M059J (cell line): Measurements from ENCODE around the gene ZBTB7A. TPM values are rescaled to one million over a fixed set of nuclear protein-coding genes. Genes with fewer than 3 reads are reported as not detected.

Source experiments
- DNase-seq: peaks from one replicate; pipeline ENCODE4 v3.0.0-alpha.2; 2012; ENCODE audit warnings: low read depth
- total RNA-seq: library from RNA; depleted of rRNA; stranded (reverse); fragments of >200 nt; shearing (Covaris generic); gene quantifications from 2 replicates; pipeline ENCODE4 v1.2.3, GENCODE V29; 2014

ZBTB7A gene
- total RNA-seq, 1 experiment from 2014 or later, result 17.7 TPM

DNA sequence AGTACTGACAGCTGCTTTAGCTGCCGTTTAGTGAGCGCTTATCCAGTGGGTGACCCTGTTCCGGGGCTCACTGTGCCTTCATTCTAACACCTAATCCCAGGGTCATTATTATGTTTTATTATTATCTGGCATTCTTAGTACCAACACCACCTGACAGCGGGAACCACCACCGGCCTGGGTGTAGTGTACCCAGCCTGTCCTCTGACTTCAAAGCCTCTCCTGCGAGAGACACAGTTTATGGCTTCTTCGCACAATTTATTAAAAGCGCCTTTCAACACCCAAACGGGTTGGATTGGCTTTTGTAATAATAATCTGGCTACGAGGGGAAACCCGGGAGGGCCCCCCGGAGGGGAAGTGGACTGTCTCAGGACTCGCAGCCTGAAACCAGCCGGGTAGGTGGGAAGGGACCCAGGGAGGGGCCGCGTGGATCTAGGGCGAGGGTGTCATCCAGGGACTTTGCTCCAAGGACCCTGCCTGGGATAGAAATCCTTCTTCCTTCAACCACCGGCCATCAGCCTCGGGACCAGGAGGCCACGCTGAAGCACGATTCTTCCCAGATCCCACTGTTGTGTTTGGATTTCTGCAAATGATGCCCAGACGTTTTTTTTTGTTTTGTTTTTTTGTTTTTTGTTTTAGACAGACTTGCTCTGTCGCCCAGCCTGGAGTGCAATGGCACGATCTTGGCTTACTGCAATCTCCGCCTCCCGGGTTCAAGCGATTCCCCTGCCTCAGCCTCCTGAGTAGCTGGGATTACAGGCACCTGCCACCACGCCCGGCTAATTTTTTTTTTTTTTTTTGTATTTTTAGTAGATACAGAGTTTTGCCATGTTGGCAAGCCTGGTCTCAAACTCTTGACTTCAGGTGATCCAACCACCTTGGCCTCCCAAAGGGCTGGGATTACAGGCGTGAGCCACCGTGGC is 1.6 kb upstream of the ZBTB7A start:
- DNase-seq, result no peak

DNA sequence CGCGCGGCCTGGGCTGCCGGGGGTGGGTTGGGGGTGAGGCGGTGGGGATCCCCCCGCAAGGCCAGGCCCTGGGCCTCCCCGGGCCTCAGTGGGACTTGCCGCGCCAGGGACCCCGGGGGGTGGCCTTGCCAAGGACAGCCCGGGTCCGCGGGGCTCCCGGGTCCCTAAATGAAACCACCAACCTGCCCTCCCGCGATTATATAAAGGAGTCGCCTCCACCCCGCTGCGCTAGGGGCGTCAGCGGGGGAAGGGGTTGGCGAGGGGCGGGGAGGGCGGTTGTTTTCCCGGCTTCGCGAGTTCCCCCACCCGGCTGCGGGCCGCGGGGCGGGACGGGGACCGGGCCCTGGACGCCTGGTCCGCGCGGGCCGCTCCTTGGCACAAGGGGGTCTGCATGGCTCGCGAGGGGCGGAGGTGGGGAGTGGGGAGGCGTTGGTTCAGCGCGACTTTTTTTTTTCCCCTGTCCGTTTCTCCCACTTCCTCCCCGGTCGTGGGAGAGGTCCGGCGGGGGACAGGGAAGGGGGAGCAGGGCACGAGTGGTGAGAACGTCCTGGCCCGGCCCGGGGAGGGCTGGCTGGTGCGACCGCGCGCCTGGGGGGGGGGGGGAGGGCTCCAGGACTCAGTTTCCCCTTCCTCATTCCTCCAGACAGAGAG is 822 bp upstream of the ZBTB7A start:
- DNase-seq, result no peak

DNA sequence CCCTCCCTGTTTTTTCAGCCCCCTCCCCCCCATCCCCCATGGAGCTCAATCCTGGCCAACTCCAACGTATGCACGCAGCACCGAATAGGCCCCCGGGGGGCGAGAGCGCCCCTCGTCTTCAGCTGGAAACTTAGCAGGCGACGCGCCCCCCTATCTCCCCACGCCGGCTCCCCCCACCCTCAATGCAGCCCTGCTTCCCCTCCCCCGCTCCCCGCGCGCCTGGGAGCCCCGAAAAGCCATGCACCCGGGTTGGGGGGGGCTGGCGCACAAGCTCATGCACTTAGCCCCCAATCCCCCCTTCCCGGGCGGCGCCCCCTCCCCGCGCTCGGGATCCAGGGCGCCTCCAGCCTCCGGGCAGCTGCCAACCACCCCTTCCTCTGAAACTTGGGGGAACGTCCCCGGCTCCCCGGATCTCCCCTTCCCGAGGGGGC is 508 bp downstream of the ZBTB7A start:
- DNase-seq, result no peak

DNA sequence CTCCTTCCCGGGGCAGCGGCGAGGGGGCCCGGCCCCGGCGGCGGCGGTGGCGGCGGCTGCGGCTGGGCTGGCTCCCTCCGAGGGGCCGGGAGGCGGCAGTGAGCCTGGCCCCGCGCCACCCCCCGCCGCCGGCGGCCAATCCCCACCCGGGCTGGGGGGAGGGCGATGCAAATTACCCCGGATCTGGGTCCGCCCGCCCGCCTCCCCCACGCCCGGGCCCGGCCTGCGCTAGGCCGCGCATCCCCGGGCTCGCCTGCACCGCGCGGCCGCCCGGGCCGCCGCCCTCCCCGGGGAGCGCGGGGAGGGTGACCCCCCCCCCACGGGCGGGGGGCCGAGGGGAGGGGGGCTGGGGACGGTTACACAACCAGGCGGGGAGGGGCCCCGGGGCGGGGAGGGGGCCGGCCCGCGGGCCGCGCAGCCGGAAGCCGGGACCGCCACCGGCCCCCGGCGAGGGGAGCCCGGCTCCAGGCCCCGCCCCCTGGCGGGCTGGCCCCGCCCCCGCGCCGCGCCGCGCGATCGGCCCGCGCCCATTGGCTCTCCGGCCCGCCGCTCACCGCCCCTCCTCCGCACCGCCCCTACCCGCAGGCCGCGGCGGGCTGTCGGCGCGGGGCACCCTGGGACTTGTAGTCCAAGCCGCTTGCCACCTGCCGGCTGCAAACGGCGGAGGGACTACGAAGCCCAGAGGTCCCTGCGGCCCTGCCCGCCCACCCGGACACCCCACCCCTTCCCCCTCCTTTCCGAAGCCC is 1.1 kb downstream of the ZBTB7A start:
- peak; percentile 92 for DNase-seq

DNA sequence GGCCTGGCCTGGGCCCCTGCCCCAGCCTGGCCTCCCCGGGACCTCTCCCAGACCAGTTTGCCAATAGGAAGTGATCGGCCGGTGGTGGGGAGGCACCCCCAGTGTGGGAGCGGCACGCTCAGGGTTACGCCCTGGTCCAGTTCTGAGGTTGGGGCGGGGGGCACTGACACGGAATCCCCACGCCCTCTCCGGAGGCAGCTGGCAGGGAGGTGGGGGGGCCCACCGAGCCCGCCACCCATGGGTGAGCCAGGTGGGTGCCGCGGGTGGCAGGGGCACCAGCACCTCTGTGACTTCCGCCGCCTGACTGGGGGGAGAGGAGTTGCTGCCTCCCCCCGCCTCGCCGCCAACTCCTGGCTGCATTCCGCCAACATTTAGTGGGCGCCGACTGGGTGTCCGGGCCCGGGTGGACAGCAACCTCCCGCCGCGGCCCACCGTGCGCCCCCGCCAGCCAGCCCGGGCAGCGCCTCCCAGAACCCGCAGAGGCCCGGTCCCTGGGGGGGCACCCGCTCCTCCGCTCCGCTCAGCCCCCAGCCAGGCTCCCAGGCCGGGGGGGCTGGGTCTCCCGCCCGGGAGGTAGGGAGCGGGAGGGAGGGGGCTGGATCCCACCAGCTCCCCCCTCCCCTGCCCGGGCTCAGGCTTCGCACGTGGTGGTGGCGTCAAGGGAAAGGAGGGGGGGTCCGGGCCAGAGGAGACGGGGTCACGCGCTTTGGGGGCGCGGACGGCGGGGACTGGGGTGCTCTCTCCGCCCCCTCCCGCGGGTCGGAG is 2.0 kb downstream of the ZBTB7A start:
- no peak for DNase-seq

DNA sequence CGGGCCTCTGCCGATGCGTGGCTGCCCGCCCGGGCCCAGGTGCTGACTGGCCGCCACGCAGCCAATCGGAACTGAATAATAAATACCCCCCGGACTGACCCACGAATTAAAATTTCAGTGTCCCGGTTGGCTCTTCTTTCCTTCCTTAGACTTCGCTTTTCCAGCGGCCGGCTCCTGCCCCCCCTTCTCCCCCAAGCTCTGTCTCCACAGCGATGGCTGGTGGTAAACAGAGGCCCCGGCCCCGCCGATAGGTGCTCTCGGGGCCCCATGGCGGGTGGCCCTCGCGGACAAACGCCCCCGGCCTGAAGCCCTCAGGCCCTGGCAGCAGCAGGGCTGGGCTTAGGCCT is 2.6 kb downstream of the ZBTB7A start:
- DNase-seq, result no peak

DNA sequence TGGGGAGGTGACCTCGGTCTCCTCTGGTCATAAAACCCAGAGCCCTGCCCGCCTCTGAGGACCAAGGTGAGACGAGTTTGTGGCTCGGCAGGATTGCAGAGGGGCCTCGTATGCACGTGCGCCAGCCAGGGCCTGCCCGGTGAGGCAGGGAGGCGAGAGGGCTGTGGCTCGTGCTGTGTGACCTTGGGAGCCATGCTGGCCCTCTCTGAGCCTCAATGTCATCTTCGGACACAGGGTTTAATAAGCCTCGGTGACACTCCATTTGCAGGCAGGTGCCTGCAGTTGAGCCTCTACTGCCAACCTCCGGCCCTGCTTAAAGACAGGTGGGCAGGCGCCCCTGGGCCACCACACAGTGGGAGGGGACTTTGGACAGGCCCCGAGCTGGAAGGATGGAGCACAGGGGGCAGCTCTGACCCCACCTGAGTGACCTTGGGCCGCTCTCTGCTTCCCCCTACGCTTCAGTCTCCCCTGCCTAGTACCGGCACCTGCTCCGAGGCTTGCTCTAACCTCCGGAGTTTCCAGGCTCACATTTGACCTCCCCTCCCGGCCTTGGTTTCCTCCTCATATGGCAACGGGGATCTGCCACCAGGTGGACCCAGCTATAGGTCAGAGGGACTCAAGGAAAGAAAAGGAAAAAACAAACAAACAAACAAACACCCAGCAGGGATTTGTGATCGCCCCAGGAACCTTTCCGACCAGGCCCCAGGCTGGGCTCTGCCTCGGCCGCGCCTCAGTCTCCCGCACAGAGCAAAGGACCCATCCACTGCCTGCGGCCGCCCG is 3.1 kb downstream of the ZBTB7A start:
- DNase-seq, result no peak

DNA sequence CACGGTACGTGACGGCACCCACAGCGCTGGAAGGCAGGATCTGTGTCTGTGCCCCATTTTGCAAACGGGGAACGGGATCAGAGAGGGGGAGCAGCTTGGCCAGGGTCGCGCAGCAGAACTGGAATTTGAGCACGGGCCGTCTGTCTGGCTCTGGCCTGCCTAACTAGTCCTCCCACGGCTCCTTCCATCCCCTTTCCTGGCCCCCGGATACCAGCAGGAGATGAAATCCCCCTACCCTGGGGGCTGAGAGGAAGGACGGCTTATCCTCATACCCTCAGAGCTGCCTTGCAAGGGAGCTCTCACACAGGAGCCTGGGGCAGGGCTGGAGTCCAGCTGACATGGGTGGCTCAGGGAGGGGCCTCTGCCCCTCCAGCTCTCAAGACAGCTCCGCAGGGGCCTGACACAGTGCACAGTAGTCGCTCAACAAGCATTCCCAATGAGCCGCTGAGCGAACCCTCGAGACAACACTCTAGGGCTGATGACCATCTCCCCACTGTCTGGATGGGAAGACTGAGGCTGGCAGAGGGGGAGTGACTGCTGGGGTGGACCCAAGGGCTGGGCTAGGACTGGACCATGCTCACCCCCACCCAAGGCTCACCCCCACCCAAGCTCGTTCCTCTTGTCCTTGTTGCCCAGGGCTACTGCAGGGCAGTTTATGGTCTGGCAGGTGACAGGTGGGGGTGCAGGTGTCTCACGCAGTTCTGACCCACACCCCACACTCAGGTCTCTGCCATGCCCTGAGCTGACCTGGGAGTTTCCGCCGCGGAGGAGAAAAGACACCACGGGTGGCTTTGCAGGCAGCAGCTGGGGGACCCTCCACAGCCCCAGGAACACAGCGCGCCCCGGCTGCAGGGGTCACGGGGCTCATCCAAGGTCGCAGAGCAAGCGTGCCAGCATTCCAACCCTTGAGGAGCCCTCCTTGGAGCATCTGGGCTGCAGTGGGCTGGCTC is 4.0 kb downstream of the ZBTB7A start:
- no peak for DNase-seq

DNA sequence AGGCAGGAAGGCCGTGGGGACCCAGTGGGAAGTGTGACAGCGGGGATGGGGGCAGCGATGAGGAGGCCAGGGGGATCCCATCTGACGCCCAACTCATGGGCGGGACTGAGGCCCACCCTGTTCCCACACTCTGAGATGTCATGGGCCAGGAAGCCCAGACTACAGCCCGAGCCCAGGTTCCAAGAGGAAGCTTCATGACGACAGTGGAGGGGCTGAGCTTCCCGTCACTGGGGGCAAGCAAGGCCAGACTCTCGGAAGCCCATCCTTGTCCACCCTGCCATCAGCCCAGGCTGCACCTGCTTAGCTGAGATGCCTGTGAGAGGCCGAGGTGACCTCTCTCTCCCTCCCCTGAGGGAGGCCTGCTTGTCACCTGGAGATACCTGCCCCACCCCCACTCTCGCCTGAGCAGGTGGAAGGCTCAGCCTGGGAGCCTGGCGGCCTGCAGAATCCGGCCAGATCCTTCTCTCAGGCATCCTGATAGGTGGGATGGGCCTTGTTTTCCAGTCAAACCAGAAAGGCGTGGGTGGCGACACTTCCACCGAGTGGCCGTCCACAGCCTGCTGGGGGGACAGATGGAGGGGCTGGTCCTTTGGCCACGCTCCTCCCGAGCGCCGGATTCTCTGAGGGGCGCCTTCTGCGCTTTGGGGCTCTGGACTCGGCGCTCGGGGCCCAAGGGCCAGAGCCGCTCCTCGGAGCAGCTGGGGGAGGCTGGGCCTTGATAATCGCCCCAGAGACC is 4.8 kb downstream of the ZBTB7A start:
- no peak for DNase-seq

DNA sequence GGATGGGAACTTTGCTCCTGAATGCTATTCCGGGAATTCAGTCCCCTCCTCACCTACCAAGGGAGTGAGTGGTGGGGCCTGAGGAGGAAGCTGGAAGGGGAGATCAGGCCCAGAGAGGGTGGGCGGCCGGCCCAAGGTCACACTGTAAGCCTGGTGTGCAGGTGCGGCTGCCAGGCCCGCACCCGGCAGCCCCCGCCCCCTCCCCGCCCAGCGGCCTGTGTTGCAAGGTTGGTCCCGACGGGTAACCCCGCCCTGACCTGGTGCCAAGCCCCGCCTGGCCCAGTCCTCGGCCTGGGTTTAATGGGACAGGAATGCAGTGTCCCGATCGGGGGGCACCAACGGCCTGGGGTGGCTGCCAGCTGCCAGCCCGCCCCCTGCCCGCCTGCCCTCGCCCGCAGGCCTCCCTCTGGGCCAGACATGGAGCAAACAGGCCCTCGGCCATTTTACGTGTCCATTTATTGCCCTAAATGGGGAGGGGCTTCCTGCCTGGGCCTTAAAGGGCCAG is 5.5 kb downstream of the ZBTB7A start:
- no peak for DNase-seq

DNA sequence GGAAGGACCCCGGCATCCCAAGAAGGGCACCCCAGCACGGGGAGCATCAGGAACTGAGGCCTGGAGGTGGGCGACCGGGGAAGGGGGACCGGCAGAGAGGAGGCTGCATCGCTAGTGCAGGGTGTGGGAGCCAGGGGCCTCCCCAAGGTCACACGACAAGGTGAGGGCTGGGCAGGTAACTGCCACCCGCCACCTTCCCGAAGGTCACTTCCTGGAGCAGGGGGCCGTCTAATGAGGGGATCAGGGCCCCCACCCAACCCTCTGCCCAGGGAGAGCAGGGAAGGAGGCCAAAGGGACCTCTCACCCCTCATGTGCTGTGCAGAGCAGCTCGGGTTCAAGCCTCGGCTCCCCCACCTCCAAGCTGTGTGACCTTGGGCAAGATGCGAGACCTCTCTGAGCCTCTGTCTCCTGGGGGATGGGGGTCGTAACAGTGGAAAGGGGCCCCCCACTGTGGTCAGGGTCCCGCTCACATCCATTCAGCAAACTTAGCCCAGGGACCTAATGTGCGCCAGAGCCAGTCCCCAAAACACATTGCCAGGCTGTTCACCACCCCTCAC is 6.0 kb downstream of the ZBTB7A start:
- DNase-seq, result no peak

DNA sequence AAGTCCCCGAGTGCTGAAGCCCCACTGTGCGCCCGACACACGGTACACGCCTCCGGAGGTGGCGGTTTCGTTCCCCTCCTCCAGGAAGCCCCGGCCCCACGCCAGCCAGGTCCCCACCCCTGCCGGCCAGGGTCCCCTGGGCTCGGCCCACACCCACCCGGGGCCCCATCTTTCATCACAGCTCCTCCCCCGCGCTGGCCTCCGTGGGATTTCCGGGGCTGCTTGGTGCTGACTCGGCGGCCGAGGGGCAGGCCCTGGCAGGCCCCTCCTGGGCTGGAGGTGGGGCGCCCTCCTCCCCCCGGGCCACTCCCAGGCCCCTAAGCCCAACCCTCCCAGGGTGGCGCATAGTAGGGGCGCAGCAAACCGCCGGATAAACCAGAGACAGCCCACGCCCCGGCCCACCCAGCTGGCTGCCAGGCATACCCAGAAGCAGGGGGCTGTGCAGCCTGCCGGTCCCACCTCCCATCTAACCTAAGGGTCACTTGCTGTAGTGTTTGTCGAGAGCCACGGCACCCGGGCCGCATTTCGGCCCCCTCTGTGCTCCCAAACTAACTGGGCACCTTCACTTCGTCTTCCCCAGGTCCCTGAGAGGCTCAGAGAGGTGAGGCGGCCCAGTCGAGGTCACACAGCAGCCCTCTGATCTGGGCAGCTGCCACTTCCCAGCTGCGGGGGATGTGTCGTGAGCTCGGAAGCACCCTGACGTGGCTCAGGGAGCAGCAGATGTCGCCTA is 6.6 kb downstream of the ZBTB7A start:
- no peak for DNase-seq

DNA sequence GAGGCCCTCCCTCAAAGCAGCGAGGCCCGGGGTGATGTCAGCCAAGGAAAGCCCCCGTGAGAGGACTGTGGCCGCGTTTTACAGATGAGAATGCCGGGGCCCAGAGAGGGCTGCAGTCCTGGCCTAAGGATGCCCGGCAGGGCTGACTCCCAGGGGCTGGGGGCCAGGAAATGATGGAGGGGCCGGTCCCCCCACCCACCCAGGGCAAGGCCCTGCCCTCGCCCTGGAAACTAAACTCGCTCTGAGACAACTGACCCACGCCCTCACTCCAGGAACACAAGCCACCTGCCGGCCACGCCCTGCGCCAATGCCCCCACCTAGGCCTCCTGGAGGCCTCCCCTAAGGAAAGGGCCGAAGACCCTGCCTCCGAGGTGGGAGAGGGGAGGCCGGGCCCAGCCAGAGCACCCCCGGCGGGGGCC is 7.2 kb downstream of the ZBTB7A start:
- no peak for DNase-seq

DNA sequence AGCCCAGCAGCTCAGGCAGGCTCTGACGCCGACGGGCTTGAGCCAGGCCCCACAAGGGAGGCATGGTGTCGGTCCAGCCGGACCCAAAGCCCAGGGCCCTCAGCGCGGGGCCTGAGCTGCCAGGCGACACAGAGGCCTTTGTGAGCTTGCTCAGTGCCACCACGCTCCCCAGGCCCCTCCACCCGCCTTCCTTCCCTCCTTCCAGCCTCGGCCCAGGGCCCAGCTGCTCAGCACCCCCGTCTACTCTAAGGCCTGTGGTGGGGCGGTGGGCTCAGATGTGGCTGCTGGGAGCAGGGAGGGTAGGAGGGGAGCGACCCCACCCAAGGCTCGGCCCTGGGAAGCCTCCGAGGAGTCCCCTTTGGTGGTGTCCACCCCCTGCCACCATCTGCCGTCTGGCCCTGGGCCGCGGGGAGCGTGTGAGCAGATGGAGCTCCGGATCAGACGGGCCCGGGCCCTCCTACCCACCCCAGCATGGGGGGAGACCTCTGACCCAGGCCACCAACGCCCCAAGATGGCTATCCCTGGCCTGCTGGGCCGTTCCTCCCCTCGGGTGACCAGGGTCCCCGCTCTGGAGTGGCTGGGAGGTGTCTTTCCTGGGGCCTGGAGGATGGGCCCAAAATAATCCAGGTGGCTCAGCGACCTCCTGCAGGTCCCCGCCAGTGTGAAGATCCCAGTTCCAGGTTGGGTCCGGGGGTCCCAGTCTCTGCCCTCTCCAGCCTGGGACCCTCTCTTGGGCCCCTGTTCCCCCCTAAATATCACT is 7.8 kb downstream of the ZBTB7A start:
- DNase-seq, result no peak

DNA sequence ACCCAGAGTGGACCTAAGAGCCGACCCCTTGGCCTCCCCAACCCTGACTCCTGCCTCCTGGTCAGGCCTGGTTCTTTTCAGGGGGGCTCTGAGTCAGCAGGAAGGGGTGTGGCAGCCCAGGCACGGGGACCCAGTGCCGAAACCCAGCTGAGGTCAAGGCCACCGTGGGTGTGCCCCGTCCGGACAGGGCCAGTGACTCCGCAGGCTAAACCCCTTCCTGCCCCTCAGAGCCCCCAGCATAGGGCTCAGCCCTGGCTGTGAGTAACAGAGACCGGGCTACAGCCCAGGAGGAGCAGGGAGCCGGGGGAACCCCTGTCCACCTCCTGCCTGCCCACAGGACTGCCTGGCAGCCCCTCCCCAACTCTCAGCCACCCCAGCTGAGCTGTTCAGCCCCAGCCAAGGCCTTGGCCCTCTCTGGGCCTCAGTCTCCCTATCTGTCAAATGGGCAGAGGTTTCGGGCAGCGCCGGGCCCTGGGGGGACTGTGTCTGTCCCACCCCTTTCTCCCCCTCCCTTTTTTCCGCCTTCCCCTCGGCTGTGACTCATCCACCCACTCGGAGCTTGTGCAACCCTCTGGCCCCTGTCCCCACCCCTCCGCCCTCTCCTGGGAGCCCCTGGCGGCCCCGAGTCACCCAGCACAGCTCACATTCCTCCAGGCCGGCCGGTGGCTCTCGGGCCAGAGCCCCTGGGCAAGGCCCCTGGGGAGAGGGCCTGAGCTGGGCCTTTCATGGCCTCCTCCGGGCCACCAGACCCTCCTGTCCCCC is 8.6 kb downstream of the ZBTB7A start:
- DNase-seq, result peak; percentile 81

DNA sequence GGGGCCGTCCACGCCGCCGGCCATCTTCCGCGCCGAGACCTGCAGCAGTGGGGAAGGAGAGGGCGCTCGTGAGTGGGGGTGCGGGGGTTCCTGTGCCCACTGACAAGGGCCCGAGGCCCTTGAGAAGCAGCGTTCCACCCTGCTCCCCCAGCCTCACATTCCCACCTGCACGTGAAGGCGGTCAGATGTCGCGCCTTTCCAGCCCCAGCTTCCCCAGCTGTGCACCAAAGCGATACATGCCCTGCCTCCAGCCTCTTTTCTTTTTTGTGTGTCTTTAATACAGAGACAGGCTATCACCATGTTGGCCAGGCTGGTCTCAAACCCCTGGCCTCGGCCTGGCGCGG is 11.5 kb downstream of the ZBTB7A start:
- DNase-seq, result no peak
